CD14-positive monocyte (primary cell): Measurements from ENCODE around the gene OGG1. TPM values are rescaled to one million over a fixed set of nuclear protein-coding genes. Genes with fewer than 3 reads are reported as not detected.
A peak's percentile ranks its signal among the peaks of the same experiment; 100 is the strongest.

Source experiments
- DNase-seq, 3 donors: peaks; one replicate each; pipeline ENCODE4 v3.0.0-alpha.2; 2011 to 2022
- H2AFZ ChIP-seq: 2 replicates; pipeline ENCODE4 v1.6.0; 2012; ENCODE audit warnings: mild to moderate bottlenecking, low read depth, low read length, inconsistent platforms; ENCODE audit not compliant: insufficient read depth, poor library complexity, severe bottlenecking
- H3K27ac ChIP-seq, 2 donors: 1 replicate in 1 of 2; 2 replicates in 1 of 2; pipeline ENCODE4 v1.5.1; 2012 to 2013; ENCODE audit warnings: low read length in 2 of 2, control low read depth in 1 of 2, inconsistent platforms in 1 of 2, low read depth in 1 of 2, mild to moderate bottlenecking in 1 of 2
- H3K27me3 ChIP-seq, 2 donors: one replicate each; pipeline versions ENCODE4 v1.6.0 to v1.6.1; 2011 to 2013; ENCODE audit warnings: low read length in 2 of 2; ENCODE audit not compliant: control insufficient read depth in 2 of 2, insufficient read depth in 2 of 2
- H3K36me3 ChIP-seq, 2 donors: replicated peaks in 1 of 2; 1 replicate in 1 of 2; 2 replicates in 1 of 2; pipeline versions ENCODE4 v1.5.1 to v1.6.1; 2012 to 2013; ENCODE audit warnings: low read length in 2 of 2, control low read depth in 1 of 2, inconsistent platforms in 1 of 2, mild to moderate bottlenecking in 1 of 2; ENCODE audit not compliant: insufficient read depth in 2 of 2, control insufficient read depth in 1 of 2
- H3K4me1 ChIP-seq, 2 donors: 1 replicate in 1 of 2; 2 replicates in 1 of 2; pipeline versions ENCODE4 v1.5.1 to v1.6.1; 2012 to 2013; ENCODE audit warnings: low read length in 2 of 2, control low read depth in 1 of 2, inconsistent platforms in 1 of 2, mild to moderate bottlenecking in 1 of 2, moderate library complexity in 1 of 2; ENCODE audit not compliant: insufficient read depth in 2 of 2, control insufficient read depth in 1 of 2
- H3K4me2 ChIP-seq: replicated peaks from 2 replicates; pipeline ENCODE3; 2012; ENCODE audit warnings: low read length, moderate library complexity, mild to moderate bottlenecking; ENCODE audit not compliant: poor library complexity, severe bottlenecking; ENCODE audit errors: extremely low read depth
- H3K4me3 ChIP-seq, 3 experiments: fragments of 200-600 bp in 1 of 3; sonication (generic) in 1 of 3; replicated peaks in 1 of 3; 1 replicate in 2 of 3; 2 replicates in 1 of 3; pipeline ENCODE4 v1.5.1; 2011 to 2013; ENCODE audit warnings: low read length in 3 of 3, mild to moderate bottlenecking in 3 of 3, control low read depth in 2 of 3, low read depth in 2 of 3, inconsistent platforms in 1 of 3, moderate library complexity in 1 of 3
- H3K79me2 ChIP-seq: 2 replicates; pipeline ENCODE4 v1.6.0; 2012; ENCODE audit warnings: mild to moderate bottlenecking, control low read depth, inconsistent platforms, low read length, moderate library complexity; ENCODE audit not compliant: insufficient read depth
- H3K9ac ChIP-seq: 2 replicates; pipeline ENCODE4 v1.6.0; 2017; ENCODE audit warnings: low read length, mild to moderate bottlenecking; ENCODE audit not compliant: insufficient read depth, poor library complexity, severe bottlenecking
- H3K9me3 ChIP-seq, 2 donors: replicated peaks in 1 of 2; 1 replicate in 1 of 2; 2 replicates in 1 of 2; pipeline versions ENCODE4 v1.5.1 to v1.6.1; 2012 to 2013; ENCODE audit warnings: low read length in 2 of 2, control low read depth in 1 of 2; ENCODE audit not compliant: control insufficient read depth in 1 of 2, insufficient read depth in 1 of 2
- H4K20me1 ChIP-seq: 2 replicates; pipeline ENCODE4 v1.6.0; 2012; ENCODE audit warnings: mild to moderate bottlenecking, low read length, control low read depth, moderate library complexity; ENCODE audit not compliant: insufficient read depth
- H3K27ac Mint-ChIP-seq, 7 donors: one replicate each; pipeline ENCODE4 v1.8.0; 2020; ENCODE audit warnings: mild to moderate bottlenecking in 7 of 7, mixed read lengths in 7 of 7, moderate library complexity in 6 of 7, inconsistent platforms in 2 of 7
- H3K27me3 Mint-ChIP-seq, 3 donors: one replicate each; pipeline ENCODE4 v1.8.0; 2021 to 2022; ENCODE audit warnings: low read depth in 3 of 3, mild to moderate bottlenecking in 3 of 3, mixed read lengths in 3 of 3, moderate library complexity in 3 of 3, inconsistent platforms in 1 of 3
- H3K36me3 Mint-ChIP-seq, 2 donors: one replicate each; pipeline ENCODE4 v1.8.0; 2020; ENCODE audit warnings: mixed read lengths in 2 of 2, inconsistent platforms in 1 of 2, mild to moderate bottlenecking in 1 of 2
- H3K4me1 Mint-ChIP-seq: one replicate; pipeline ENCODE4 v1.8.0; 2020; ENCODE audit warnings: mild to moderate bottlenecking, mixed read lengths
- H3K4me3 Mint-ChIP-seq, 2 donors: one replicate each; pipeline ENCODE4 v1.8.0; 2020; ENCODE audit warnings: mild to moderate bottlenecking in 2 of 2, mixed read lengths in 2 of 2, moderate library complexity in 1 of 2
- H3K9me3 Mint-ChIP-seq, 7 donors: one replicate each; pipeline ENCODE4 v1.8.0; 2020 to 2022; ENCODE audit warnings: mixed read lengths in 7 of 7, mild to moderate bottlenecking in 6 of 7, moderate library complexity in 6 of 7, inconsistent platforms in 2 of 7
- WGBS: methylation state at CpG from one replicate; pipeline ENCODE4 v1.1.5; 2013; ENCODE audit warnings: missing lambda C conversion rate; ENCODE audit not compliant: insufficient coverage; 5-methylcytosine and 5-hydroxymethylcytosine counted together
- intact Hi-C, 2 donors: fragments of 100-400 bp; cut with micrococcal nuclease; formaldehyde crosslinking; loops; one replicate each; pipeline versions ENCODE4 v1.15.0 to v1.15.1; 2023
- polyA plus RNA-seq, 3 donors: library from polyadenylated mRNA; depleted of rRNA in 1 of 3; unstranded in 2 of 3; stranded (reverse) in 1 of 3; fragments of 300-500 nt in 2 of 3; fragments of >200 nt in 1 of 3; fragmentation: Illumina TruSeq in 2 of 3; gene quantifications; 1 replicate in 2 of 3; 2 replicates in 1 of 3; pipeline ENCODE4 v1.2.3, GENCODE V29; 2012 to 2021
- TF ChIP-seq, protein P1 (sequence below): fragments of 200-600 bp; IDR thresholded peaks from one replicate; pipeline ENCODE4 v1.8.0; 2022; ENCODE audit warnings: antibody characterized with exemption, mild to moderate bottlenecking

The OGG1 gene
- polyA plus RNA-seq, 3 donors = 17.4 to 21.9 (median 20.5) TPM

DNA sequence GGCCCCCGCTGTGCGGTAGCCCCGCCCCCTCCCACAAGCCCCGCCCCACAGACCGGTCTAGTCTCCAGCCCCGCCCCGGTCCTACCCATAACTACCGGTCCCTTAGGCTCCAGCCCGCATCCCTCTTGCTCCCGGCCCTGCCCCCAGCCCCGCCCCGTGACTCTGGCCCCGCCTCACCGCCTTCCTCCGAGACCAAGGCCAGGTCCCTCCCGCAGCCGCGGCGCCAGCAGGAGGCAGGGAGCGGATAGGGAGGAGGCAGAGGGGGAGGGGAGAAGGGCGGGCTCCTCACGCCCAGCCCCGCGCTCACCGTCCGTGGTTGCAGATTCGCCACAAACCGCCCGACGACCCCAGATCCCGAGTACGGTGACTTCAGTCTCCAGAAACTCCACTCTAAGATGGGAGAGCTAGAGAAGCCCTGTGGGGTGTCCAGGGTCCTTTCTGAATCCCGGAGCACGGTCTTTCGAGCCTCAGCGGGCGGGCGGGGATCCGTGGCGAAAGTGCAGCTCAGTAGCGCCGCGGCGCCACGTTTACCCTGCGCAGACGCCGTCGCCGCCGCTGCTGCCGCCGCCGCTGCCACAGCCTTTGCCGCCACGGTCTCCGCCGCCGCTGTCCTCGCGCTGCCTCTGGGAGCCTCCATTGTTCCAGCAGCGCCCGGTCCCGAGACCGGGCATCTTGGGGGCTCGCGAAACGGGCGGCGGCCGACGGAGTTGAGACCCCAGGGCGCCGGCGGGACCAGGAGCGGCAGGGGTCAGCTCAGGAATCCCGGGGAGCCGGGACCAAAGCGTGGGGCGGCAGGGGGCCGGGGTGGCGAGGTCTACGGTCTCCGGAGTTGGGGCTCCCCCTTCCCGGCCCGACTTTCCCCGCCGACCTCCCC lies 18.3 kb upstream of the OGG1 start, which contains the start of gene BRPF1:
BRPF1 (plus strand) TSS at position 530 of the 874 bp plus-strand sequence. CDS start 2,406 bp downstream, outside the sequence.
- peaks cover 49% of the 10 kb centered on the region for H3K79me2 ChIP-seq
- no peaks in the 10 kb centered on the region for H3K27me3 ChIP-seq
- H3K9ac ChIP-seq = peak within 1 kb of the TSS; percentile 93
- Mint-ChIP-seq H3K4me1 (peaks cover 57% of the 10 kb centered on the region), H3K36me3 (peaks cover 21 to 30% of the 10 kb centered on the region in 2 donors), H3K27me3 (peaks cover 0 to 1% (median 0%) of the 10 kb centered on the region in 3 donors), H3K9me3 (no peaks in the 10 kb centered on the region), H3K27ac (peak within 1 kb of the TSS; percentile 91 to 99 (median 97)), H3K4me3 (peak within 1 kb of the TSS; percentile 87 to 95)
- H3K27ac ChIP-seq = peak within 1 kb of the TSS; percentile 90 to 96
- intact Hi-C loops = loop anchor here (1.0 to 5.0 kb wide), 9 partner anchors 15 to 334 kb away; partner anchors contain the start of genes ARPC4 (in 2 of the 2), MTMR14 (in 2 of the 2), TADA3 (in 2 of the 2) and FANCD2 (in 1 of the 2)
- H3K4me2 ChIP-seq = peak within 1 kb of the TSS; percentile 94
- peak within 1 kb of the TSS; percentile 81 to 94 (median 85) for H3K4me3 ChIP-seq
- H2AFZ ChIP-seq = peak within 1 kb of the TSS; percentile 88
- H3K9me3 ChIP-seq = no peaks in the 10 kb centered on the region
- TF ChIP-seq, protein P1, sequence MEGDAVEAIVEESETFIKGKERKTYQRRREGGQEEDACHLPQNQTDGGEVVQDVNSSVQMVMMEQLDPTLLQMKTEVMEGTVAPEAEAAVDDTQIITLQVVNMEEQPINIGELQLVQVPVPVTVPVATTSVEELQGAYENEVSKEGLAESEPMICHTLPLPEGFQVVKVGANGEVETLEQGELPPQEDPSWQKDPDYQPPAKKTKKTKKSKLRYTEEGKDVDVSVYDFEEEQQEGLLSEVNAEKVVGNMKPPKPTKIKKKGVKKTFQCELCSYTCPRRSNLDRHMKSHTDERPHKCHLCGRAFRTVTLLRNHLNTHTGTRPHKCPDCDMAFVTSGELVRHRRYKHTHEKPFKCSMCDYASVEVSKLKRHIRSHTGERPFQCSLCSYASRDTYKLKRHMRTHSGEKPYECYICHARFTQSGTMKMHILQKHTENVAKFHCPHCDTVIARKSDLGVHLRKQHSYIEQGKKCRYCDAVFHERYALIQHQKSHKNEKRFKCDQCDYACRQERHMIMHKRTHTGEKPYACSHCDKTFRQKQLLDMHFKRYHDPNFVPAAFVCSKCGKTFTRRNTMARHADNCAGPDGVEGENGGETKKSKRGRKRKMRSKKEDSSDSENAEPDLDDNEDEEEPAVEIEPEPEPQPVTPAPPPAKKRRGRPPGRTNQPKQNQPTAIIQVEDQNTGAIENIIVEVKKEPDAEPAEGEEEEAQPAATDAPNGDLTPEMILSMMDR = no peak
- DNase-seq = peak; percentile 99 to 100 (median 99)
- H3K4me1 ChIP-seq = peaks cover 50 to 59% of the 10 kb centered on the region in 2 donors
- under 1% methylated on average over 83 of the region's 88 CpGs for WGBS
- peaks cover 42% of the 10 kb centered on the region for H4K20me1 ChIP-seq
- H3K36me3 ChIP-seq = peaks cover 17 to 27% of the 10 kb centered on the region in 2 donors

DNA sequence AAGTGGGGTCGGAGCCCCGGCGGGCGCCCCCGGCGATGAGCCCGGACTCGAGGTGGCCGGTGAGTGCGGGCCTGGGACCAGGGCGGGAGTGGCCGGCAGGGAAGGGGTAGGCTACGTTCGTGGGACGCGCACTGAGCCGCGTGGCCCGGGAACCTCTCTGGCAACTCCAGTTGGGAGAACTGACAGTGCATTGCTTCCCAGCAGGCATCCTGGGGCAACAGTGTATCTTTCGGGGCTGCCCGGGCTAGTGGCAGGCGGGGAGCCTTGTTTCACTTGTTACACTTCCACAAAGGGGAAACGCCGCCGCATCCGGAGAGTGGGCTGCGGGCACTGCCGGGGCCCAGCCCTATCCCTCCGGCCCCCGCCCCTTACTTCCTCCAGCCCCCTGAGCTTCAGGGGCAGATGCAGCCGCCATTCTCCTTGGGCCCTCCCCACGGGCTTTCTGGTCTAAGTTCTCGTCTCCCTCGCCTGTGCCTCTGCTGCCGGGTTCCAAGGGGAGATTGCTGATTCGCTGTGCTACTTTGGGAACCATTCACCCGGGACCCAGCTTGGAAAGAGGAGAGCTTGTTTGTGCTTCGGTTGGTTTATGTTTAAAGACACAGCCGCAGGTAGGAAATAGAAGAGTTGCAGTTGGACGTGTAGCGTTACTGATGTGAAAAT lies 17.5 kb upstream of the OGG1 start:
- Mint-ChIP-seq H3K27me3 (peaks cover 0 to 1% (median 0%) of the 10 kb centered on the region in 3 donors), H3K4me3 (peak overlapping the region; percentile 87 to 95), H3K9me3 (no peaks in the 10 kb centered on the region), H3K4me1 (peaks cover 49% of the 10 kb centered on the region), H3K36me3 (peaks cover 28 to 38% of the 10 kb centered on the region in 2 donors), H3K27ac (peak overlapping the region; percentile 80 to 93 (median 90))
- Histone ChIP-seq H4K20me1 (peaks cover 49% of the 10 kb centered on the region), H3K79me2 (peaks cover 57% of the 10 kb centered on the region), H3K9ac (peak overlapping the region; percentile 93), H3K4me3 (peak overlapping the region; percentile 81 to 94 (median 85)), H2AFZ (peak overlapping the region; percentile 88), H3K27ac (peak overlapping the region; percentile 90 to 96), H3K4me1 (peaks cover 43 to 51% of the 10 kb centered on the region in 2 donors), H3K27me3 (no peaks in the 10 kb centered on the region), H3K9me3 (no peaks in the 10 kb centered on the region), H3K4me2 (peak overlapping the region; percentile 94), H3K36me3 (peaks cover 25 to 34% of the 10 kb centered on the region in 2 donors)
- TF ChIP-seq, protein P1 = no peak
- intact Hi-C loops = loop anchor here in 1 of 2 donors (5.0 kb wide), 2 partner anchors 60 to 335 kb away; partner anchors contain the start of genes ARPC4, SETD5 and TADA3
- DNase-seq = peak; percentile 24 to 43 (median 34)
- under 1% methylated on average over 38 of the region's 41 CpGs for WGBS
